ENCODE results near the gene ANKRD30B. TPM values are rescaled to one million over a fixed set of nuclear protein-coding genes. Genes with fewer than 3 reads are reported as not detected.
"Not testable (repeated sequence)": the region's sequence is repeated elsewhere in the genome, so short reads cannot be mapped to it uniquely, and the experiment has no call there.

ANKRD30B gene
- not detected for polyA plus RNA-seq (2012; ENCODE audit: missing spikeins)

GRCh38 chr18:14747513-14748474, at the start of gene ANKRD30B:
Gene ANKRD30B, plus strand, starts transcription at chr18:14748172. Its CDS starts 248 bp downstream, at chr18:14748420.
- TF ChIP-seq TAF1 (IDR thresholded peaks at IDR 0.05; ENCODE audit: borderline replicate concordance, low read depth, low read length) (no peak), POLR2AphosphoS5 (IDR thresholded peaks at IDR 0.05; ENCODE audit: low read depth, low read length) (no peak), POLR2A (IDR thresholded peaks at IDR 0.05; ENCODE audit: low read depth, low read length) (no peak)
- FAIRE-seq = no peak
- no peak for DNase-seq (ENCODE audit: insufficient read length)

GRCh38 chr18:14701286-14702040, 46.5 kb upstream of the ANKRD30B start:
- not testable (repeated sequence) for DNase-seq (ENCODE audit: insufficient read length)

GRCh38 chr18:14709761-14710160, 38.2 kb upstream of the ANKRD30B start:
- not testable (repeated sequence) for DNase-seq (ENCODE audit: insufficient read length); FAIRE-seq

More at GRCh38 chr18:14701286-14702040, 46.5 kb upstream of the ANKRD30B start:
- FAIRE-seq = not testable (repeated sequence)

- not testable (repeated sequence) for DNase-seq (ENCODE audit: insufficient read length); FAIRE-seq
Measured at GRCh38 chr18:14721569-14721968, 26.4 kb upstream of the ANKRD30B start.

GRCh38 chr18:14739056-14739455, 8.9 kb upstream of the ANKRD30B start:
- not testable (repeated sequence) for FAIRE-seq; DNase-seq (ENCODE audit: insufficient read length)

- FAIRE-seq (no peak), DNase-seq (ENCODE audit: insufficient read length) (no peak)
- no peak for TF ChIP-seq POLR2AphosphoS5 (IDR thresholded peaks at IDR 0.05; ENCODE audit: low read depth, low read length)
- no peak for TF ChIP-seq POLR2A (IDR thresholded peaks at IDR 0.05; ENCODE audit: low read depth, low read length)
Measured at GRCh38 chr18:14746897-14747296, 1.1 kb upstream of the ANKRD30B start.

- DNase-seq (ENCODE audit: insufficient read length) (no peak), FAIRE-seq (no peak)
- TF ChIP-seq TAF1 (IDR thresholded peaks at IDR 0.05; ENCODE audit: borderline replicate concordance, low read depth, low read length) = no peak
- no peak for TF ChIP-seq POLR2A (IDR thresholded peaks at IDR 0.05; ENCODE audit: low read depth, low read length)
- TF ChIP-seq POLR2AphosphoS5 (IDR thresholded peaks at IDR 0.05; ENCODE audit: low read depth, low read length) = no peak
Measured at GRCh38 chr18:14748496-14748895, 524 bp downstream of the ANKRD30B start.

GRCh38 chr18:14763566-14763965, 15.6 kb downstream of the ANKRD30B start:
- not testable (repeated sequence) for DNase-seq (ENCODE audit: insufficient read length); FAIRE-seq

GRCh38 chr18:14767474-14767873, 19.5 kb downstream of the ANKRD30B start:
- no peak for FAIRE-seq
- TF ChIP-seq TAF1 (IDR thresholded peaks at IDR 0.05; ENCODE audit: borderline replicate concordance, low read depth, low read length) (no peak), POLR2A (IDR thresholded peaks at IDR 0.05; ENCODE audit: low read depth, low read length) (no peak), POLR2AphosphoS5 (IDR thresholded peaks at IDR 0.05; ENCODE audit: low read depth, low read length) (no peak)
- no peak for DNase-seq (ENCODE audit: insufficient read length)

GRCh38 chr18:14768241-14768640, 20.3 kb downstream of the ANKRD30B start:
- FAIRE-seq (no peak), DNase-seq (ENCODE audit: insufficient read length) (no peak)
- TF ChIP-seq TAF1 (IDR thresholded peaks at IDR 0.05; ENCODE audit: borderline replicate concordance, low read depth, low read length) = no peak
- TF ChIP-seq POLR2A (IDR thresholded peaks at IDR 0.05; ENCODE audit: low read depth, low read length) = no peak
- no peak for TF ChIP-seq POLR2AphosphoS5 (IDR thresholded peaks at IDR 0.05; ENCODE audit: low read depth, low read length)

GRCh38 chr18:14769381-14769780, 21.4 kb downstream of the ANKRD30B start:
- TF ChIP-seq POLR2AphosphoS5 (IDR thresholded peaks at IDR 0.05; ENCODE audit: low read depth, low read length) = no peak
- no peak for TF ChIP-seq POLR2A (IDR thresholded peaks at IDR 0.05; ENCODE audit: low read depth, low read length)
- TF ChIP-seq TAF1 (IDR thresholded peaks at IDR 0.05; ENCODE audit: borderline replicate concordance, low read depth, low read length) = no peak
- FAIRE-seq (no peak), DNase-seq (ENCODE audit: insufficient read length) (no peak)

GRCh38 chr18:14776801-14777200, 28.8 kb downstream of the ANKRD30B start:
- TF ChIP-seq POLR2AphosphoS5 (IDR thresholded peaks at IDR 0.05; ENCODE audit: low read depth, low read length) (no peak), TAF1 (IDR thresholded peaks at IDR 0.05; ENCODE audit: borderline replicate concordance, low read depth, low read length) (no peak), POLR2A (IDR thresholded peaks at IDR 0.05; ENCODE audit: low read depth, low read length) (no peak)
- DNase-seq (ENCODE audit: insufficient read length) = no peak
- no peak for FAIRE-seq

Data from GM12892 (cell line).